Uterus (tissue), 2 donors: ENCODE results near the gene PRKAG2.

ENCODE experiments used
- POLR2A ChIP-seq, 2 donors: fragments of 450-650 bp; IDR thresholded peaks; one replicate each; pipeline ENCODE4 v1.6.1; 2016; ENCODE audit warnings: antibody characterized with exemption in 2 of 2, mild to moderate bottlenecking in 1 of 2, moderate library complexity in 1 of 2
- TF ChIP-seq, protein P1 (sequence below), 4 experiments: fragments of 200-600 bp in 2 of 4; fragments of 450-650 bp in 2 of 4; sonication (generic) in 2 of 4; IDR thresholded peaks; one replicate each; pipeline ENCODE4 v1.5.1; 2016 to 2019; ENCODE audit warnings: antibody characterized with exemption in 4 of 4, mild to moderate bottlenecking in 2 of 4, moderate library complexity in 1 of 4

DNA sequence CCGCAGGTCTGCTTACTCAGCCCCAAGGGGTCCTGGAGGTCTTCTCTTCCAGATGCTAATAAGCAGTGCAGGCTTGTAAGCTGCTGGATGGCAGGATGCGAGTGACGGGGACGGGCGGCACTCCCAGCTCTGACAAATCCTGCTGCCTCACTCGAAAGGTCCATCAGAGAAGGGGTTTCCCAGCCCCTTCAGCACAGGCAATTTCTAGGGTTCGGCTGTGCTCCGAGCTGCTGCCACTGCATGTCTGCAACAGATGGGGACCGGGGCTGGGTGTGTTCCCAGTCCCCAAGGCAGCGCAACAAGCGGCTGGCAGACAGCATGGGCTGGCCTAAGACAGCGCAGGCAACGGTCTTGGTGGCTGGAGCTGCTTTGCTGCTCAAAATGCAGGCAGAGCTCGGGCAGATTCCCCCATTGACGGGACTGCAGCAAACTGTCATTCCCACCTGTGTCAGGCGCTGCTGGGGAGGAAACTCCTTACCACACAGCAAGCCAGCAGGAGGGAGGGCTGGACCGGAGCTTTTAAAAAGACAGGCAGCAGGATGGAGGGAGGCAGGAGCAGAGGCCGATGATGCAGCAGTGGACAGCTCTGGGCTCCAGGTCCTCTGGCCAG, 62.4 kb downstream of the PRKAG2 start:
- TF ChIP-seq, protein P1, sequence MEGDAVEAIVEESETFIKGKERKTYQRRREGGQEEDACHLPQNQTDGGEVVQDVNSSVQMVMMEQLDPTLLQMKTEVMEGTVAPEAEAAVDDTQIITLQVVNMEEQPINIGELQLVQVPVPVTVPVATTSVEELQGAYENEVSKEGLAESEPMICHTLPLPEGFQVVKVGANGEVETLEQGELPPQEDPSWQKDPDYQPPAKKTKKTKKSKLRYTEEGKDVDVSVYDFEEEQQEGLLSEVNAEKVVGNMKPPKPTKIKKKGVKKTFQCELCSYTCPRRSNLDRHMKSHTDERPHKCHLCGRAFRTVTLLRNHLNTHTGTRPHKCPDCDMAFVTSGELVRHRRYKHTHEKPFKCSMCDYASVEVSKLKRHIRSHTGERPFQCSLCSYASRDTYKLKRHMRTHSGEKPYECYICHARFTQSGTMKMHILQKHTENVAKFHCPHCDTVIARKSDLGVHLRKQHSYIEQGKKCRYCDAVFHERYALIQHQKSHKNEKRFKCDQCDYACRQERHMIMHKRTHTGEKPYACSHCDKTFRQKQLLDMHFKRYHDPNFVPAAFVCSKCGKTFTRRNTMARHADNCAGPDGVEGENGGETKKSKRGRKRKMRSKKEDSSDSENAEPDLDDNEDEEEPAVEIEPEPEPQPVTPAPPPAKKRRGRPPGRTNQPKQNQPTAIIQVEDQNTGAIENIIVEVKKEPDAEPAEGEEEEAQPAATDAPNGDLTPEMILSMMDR (IDR thresholded peaks at IDR 0.05) = no peak
- no peak for TF ChIP-seq POLR2A (IDR thresholded peaks at IDR 0.05)
